Gastroesophageal sphincter (tissue), 3 donors: ENCODE measurements around the gene WDR27.

ENCODE experiments used
- CTCF ChIP-seq, 4 experiments: fragments of 200-600 bp in 2 of 4; fragments of 450-650 bp in 2 of 4; sonication (generic) in 1 of 4; IDR thresholded peaks; one replicate each; pipeline ENCODE4 v1.5.1; 2017 to 2019; ENCODE audit warnings: antibody characterized with exemption in 4 of 4, mild to moderate bottlenecking in 2 of 4, moderate library complexity in 2 of 4
- POLR2AphosphoS5 ChIP-seq: sonication (generic); formaldehyde crosslinking; IDR thresholded peaks from one replicate; pipeline ENCODE4 v1.6.1; 2017; ENCODE audit warnings: antibody characterized with exemption

GRCh38 chr6:169709293-169709692, 7.5 kb upstream of the WDR27 start:
- TF ChIP-seq POLR2AphosphoS5 (no peak), CTCF (IDR thresholded peaks at IDR 0.05) (no peak)
